ENCODE measurements around the gene ZDHHC13. TPM values are rescaled to one million over a fixed set of nuclear protein-coding genes. Genes with fewer than 3 reads are reported as not detected.

The ZDHHC13 gene, protein sequence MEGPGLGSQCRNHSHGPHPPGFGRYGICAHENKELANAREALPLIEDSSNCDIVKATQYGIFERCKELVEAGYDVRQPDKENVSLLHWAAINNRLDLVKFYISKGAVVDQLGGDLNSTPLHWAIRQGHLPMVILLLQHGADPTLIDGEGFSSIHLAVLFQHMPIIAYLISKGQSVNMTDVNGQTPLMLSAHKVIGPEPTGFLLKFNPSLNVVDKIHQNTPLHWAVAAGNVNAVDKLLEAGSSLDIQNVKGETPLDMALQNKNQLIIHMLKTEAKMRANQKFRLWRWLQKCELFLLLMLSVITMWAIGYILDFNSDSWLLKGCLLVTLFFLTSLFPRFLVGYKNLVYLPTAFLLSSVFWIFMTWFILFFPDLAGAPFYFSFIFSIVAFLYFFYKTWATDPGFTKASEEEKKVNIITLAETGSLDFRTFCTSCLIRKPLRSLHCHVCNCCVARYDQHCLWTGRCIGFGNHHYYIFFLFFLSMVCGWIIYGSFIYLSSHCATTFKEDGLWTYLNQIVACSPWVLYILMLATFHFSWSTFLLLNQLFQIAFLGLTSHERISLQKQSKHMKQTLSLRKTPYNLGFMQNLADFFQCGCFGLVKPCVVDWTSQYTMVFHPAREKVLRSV
- 13.9 to 19.4 TPM (median 16.4 TPM) in 5 replicates for total RNA-seq (2022; extraction: Qiagen RNA extraction)

DNA sequence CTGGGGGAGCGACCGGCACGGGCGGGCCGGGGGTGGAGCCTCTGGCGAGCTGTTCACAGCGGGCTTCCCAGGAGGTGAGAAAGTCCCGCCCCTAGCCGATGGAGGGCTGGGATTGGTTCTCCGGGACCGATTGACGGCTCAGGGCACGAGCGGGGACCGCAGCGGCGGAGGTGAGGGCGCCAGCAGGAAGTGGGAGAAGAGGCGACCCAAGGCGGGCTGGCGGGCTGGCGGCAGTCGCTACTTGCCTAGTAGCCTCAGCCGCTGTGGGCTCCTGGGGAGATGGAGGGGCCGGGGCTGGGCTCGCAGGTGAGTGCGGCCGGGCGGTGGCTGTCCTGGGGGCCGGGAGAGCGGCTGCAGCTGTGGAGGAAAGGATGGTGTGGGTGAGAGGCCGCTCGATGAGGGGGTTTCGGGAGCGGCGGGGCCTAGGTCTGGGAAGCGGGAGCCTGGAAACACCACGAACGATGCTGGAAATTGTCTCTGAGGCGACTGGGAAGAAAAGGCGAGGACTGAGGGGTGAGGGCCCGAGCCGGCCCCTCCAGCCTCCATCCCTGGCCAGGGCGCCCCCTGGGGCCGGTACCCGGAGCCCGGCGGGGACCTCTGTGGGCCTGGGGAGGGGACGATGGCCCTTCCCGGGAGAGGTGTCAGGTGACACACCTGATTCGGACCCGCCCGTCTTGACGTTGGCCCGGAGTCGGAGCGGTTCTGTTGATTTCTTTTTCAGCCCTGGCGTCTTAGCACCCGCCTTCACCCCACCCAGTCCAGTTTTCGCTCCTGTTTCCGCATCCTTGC, at the start of gene ZDHHC13:
Gene ZDHHC13, plus strand, starts transcription at position 198 of the 789 bp plus-strand sequence. Its CDS starts 82 bp downstream, at position 280.

DNA sequence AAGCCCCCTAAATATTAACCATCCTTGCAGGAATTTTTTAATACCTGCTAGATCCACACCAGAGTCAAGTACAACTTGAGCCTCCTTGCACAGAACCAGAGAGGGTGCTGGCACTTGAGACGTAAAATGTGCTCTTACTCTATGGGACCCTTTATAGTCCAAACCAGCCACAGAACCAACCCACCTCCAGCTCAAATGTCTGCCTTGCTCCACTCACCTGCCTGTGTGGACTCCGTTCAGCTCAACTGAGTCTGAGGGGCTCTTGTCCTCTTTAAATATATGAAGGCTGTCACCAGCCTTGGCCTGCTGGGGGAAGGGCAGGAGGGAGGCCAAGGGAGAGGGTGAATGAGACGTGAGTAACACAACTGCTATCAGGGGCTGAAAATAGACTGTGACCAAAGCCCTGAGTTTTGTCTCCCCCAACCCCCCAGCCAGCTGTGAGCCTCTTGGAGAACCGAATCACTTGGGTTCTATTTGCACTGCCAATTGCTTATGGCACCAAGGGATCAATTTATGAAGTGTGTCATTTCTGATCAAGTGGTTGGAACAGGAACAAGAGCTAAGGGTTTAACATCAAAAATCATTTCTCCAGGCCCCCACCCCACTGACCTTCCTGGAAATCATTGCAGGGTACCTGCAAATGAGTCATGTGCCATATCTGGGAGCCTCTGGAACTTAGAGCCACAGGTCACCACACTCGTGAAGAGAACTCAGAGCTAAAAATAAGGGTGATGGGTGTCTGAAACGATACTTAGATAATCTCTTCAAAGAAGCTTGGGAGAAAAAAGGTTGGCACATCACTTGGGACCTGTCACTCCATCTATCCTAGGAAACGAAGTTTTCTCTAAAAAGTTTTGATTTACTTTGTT, 85.0 kb downstream of the ZDHHC13 start, which contains the start of gene CSRP3:
Gene CSRP3, minus strand, starts transcription at position 247 of the 869 bp plus-strand sequence. CDS start 9,535 bp downstream, outside the sequence.

Other genes starting within 250 kb of the ZDHHC13 start
- gene MRGPRX1, start 177.8 kb upstream of the ZDHHC13 start, total RNA-seq (2022; extraction: Qiagen RNA extraction), result not detected in 5 replicates
- not detected in 5 replicates for gene MRGPRX2, start 56.5 kb upstream of the ZDHHC13 start, total RNA-seq (2022; extraction: Qiagen RNA extraction)
- not detected in 5 replicates for gene CSRP3, start 84.8 kb downstream of the ZDHHC13 start, total RNA-seq (2022; extraction: Qiagen RNA extraction)
- 5.1 to 6.7 TPM (median 6.0 TPM) in 5 replicates for gene E2F8, start 123.8 kb downstream of the ZDHHC13 start, total RNA-seq (2022; extraction: Qiagen RNA extraction)

Measured in A549 treated with Hydrocortisone at 1 μM for 4 hours (cell line).